Keratinocyte (primary cell): ENCODE data around the gene NEGR1. TPM values are rescaled to one million over a fixed set of nuclear protein-coding genes. Genes with fewer than 3 reads are reported as not detected.

Experiments used
- DNase-seq: peaks from one replicate; pipeline ENCODE4 v3.0.0-alpha.2; 2011; ENCODE audit warnings: low read depth, missing footprints, low spot score
- FAIRE-seq: peaks from 2 replicates; lab custom pipeline; 2011; peaks lifted over from hg19 to GRCh38; lab: Jason Lieb, UNC
- H2AFZ ChIP-seq: 2 replicates; pipeline ENCODE4 v1.6.0; 2012; ENCODE audit warnings: low read length, control low read depth, inconsistent platforms; ENCODE audit not compliant: control insufficient read depth
- H3K27ac ChIP-seq: 2 replicates; pipeline ENCODE4 v1.5.1; 2011; ENCODE audit warnings: low read length; ENCODE audit not compliant: control insufficient read depth, insufficient read depth
- H3K27me3 ChIP-seq: 3 replicates; pipeline ENCODE4 v1.6.0; 2011; ENCODE audit warnings: low read length; ENCODE audit not compliant: control insufficient read depth, insufficient read depth; ENCODE audit errors: extremely low read depth
- H3K36me3 ChIP-seq, 2 experiments: 2 replicates in 1 of 2; 3 replicates in 1 of 2; pipeline ENCODE4 v1.5.1; 2011; ENCODE audit warnings: low read length in 2 of 2, mild to moderate bottlenecking in 1 of 2; ENCODE audit not compliant: control insufficient read depth in 2 of 2, insufficient read depth in 2 of 2; ENCODE audit errors: extremely low read depth in 1 of 2
- H3K4me1 ChIP-seq: 3 replicates; pipeline ENCODE4 v1.5.1; 2011; ENCODE audit warnings: low read length; ENCODE audit not compliant: control insufficient read depth, insufficient read depth; ENCODE audit errors: extremely low read depth
- H3K4me2 ChIP-seq: 3 replicates; pipeline ENCODE4 v1.6.0; 2011; ENCODE audit warnings: low read depth, low read length; ENCODE audit not compliant: control insufficient read depth, insufficient read depth; ENCODE audit errors: extremely low read depth
- H3K4me3 ChIP-seq, 3 experiments: fragments of 200-600 bp in 1 of 3; sonication (generic) in 1 of 3; 2 replicates in 2 of 3; 3 replicates in 1 of 3; pipeline ENCODE4 v1.5.1; 2011 to 2016; ENCODE audit warnings: low read length in 3 of 3, mild to moderate bottlenecking in 3 of 3, control low read depth in 2 of 3, inconsistent platforms in 1 of 3, low read depth in 1 of 3, mixed read lengths in 1 of 3, mixed run types in 1 of 3, moderate library complexity in 1 of 3; ENCODE audit not compliant: control insufficient read depth in 2 of 3, insufficient read depth in 2 of 3; ENCODE audit errors: extremely low read depth in 1 of 3
- H3K79me2 ChIP-seq: 2 replicates; pipeline ENCODE4 v1.6.0; 2012; ENCODE audit warnings: low read length; ENCODE audit not compliant: control insufficient read depth, insufficient read depth
- H3K9ac ChIP-seq: 3 replicates; pipeline ENCODE4 v1.6.0; 2011; ENCODE audit warnings: low read length; ENCODE audit not compliant: control insufficient read depth, insufficient read depth; ENCODE audit errors: extremely low read depth
- H3K9me1 ChIP-seq: 3 replicates; pipeline ENCODE4 v1.6.0; 2011; ENCODE audit warnings: low read length; ENCODE audit not compliant: control insufficient read depth, insufficient read depth; ENCODE audit errors: extremely low read depth
- H3K9me3 ChIP-seq: 2 replicates; pipeline ENCODE4 v1.5.1; 2012; ENCODE audit warnings: low read depth, low read length; ENCODE audit not compliant: control insufficient read depth
- H4K20me1 ChIP-seq: 3 replicates; pipeline ENCODE4 v1.6.0; 2011; ENCODE audit warnings: low read length; ENCODE audit not compliant: control insufficient read depth, insufficient read depth; ENCODE audit errors: extremely low read depth
- CTCF ChIP-seq, 3 experiments: IDR thresholded peaks in 1 of 3; conservative IDR thresholded peaks in 1 of 3; optimal IDR thresholded peaks in 1 of 3; 2 replicates in 2 of 3; 3 replicates in 1 of 3; pipeline versions ENCODE3 to v1.5.1; 2011; ENCODE audit warnings: low read length in 3 of 3, mild to moderate bottlenecking in 3 of 3, moderate library complexity in 2 of 3, control low read depth in 1 of 3, inconsistent platforms in 1 of 3; ENCODE audit not compliant: insufficient read depth in 2 of 3; ENCODE audit errors: extremely low read depth in 1 of 3
- EZH2 ChIP-seq: IDR thresholded peaks from one replicate; pipeline ENCODE4 v1.6.1; 2012; ENCODE audit warnings: inconsistent platforms, mild to moderate bottlenecking, low read length, moderate library complexity
- dilution Hi-C: fragments of 300-500 bp; cut with MboI; formaldehyde crosslinking; loops from one replicate; pipeline ENCODE4 v1.7.0; 2020; ENCODE audit warnings: low sequenced_read_pairs; ENCODE audit not compliant: extremely low pct_ligation_motif_present
- polyA plus RNA-seq, 5 experiments: library from polyadenylated mRNA; depleted of rRNA in 3 of 5; stranded (reverse) in 3 of 5; stranded (forward) in 1 of 5; unstranded in 1 of 5; fragments of >200 nt; gene quantifications; 1 replicate in 1 of 5; 2 replicates in 3 of 5; 3 replicates in 1 of 5; pipeline versions ENCODE4 v1.2.1 to v1.2.3, GENCODE V29; 2011 to 2012; ENCODE audit warnings: missing spikeins in 2 of 5, low read depth in 1 of 5, low replicate concordance in 1 of 5

The NEGR1 gene
- polyA plus RNA-seq, 1 donor (not counting 4 experiments of a cell fraction or from before 2014, with no cell fraction given), result 1.6 TPM

GRCh38 chr1:71461416-71461815 is 820.9 kb downstream of the NEGR1 start:
- Histone ChIP-seq H3K9ac (no peak overlapping the region), H3K4me2 (no peak overlapping the region), H2AFZ (no peak overlapping the region), H3K9me1 (no peaks in the 10 kb centered on the region), H3K27ac (no peak overlapping the region), H4K20me1 (no peaks in the 10 kb centered on the region), H3K4me1 (no peaks in the 10 kb centered on the region), H3K4me3 (no peak overlapping the region), H3K9me3 (no peaks in the 10 kb centered on the region), H3K36me3 (no peaks in the 10 kb centered on the region), H3K27me3 (no peaks in the 10 kb centered on the region), H3K79me2 (no peaks in the 10 kb centered on the region)
- FAIRE-seq (no peak), DNase-seq (no peak)
- TF ChIP-seq CTCF (optimal IDR thresholded peaks at IDR 0.05 in 1 of 3, IDR thresholded peaks at IDR 0.05 in 1 of 3, conservative IDR thresholded peaks at IDR 0.05 in 1 of 3; ENCODE audit: extremely low read depth in 1 of 3, insufficient read depth in 2 of 3, low read length in 3 of 3) (no peak), EZH2 (no peak)
- dilution Hi-C loops, result no loop called here

GRCh38 chr1:71448444-71448843 is 833.9 kb downstream of the NEGR1 start:
- no peak for FAIRE-seq

More at GRCh38 chr1:71448444-71448843, 833.9 kb downstream of the NEGR1 start:
- no peaks in the 10 kb centered on the region for H4K20me1 ChIP-seq
- no peak overlapping the region for H2AFZ ChIP-seq
- TF ChIP-seq EZH2, result no peak
- no peak for TF ChIP-seq CTCF (optimal IDR thresholded peaks at IDR 0.05 in 1 of 3, IDR thresholded peaks at IDR 0.05 in 1 of 3, conservative IDR thresholded peaks at IDR 0.05 in 1 of 3; ENCODE audit: extremely low read depth in 1 of 3, insufficient read depth in 2 of 3, low read length in 3 of 3)
- dilution Hi-C loops, result no loop called here
- H3K4me2 ChIP-seq, result no peak overlapping the region
- no peak for DNase-seq
- H3K79me2 ChIP-seq, result no peaks in the 10 kb centered on the region
- H3K9me1 ChIP-seq, result no peaks in the 10 kb centered on the region
- H3K4me1 ChIP-seq, result no peaks in the 10 kb centered on the region
- H3K4me3 ChIP-seq, result no peak overlapping the region
- H3K9me3 ChIP-seq, result no peaks in the 10 kb centered on the region
- no peaks in the 10 kb centered on the region for H3K27me3 ChIP-seq
- H3K36me3 ChIP-seq, result no peaks in the 10 kb centered on the region
- H3K9ac ChIP-seq, result no peak overlapping the region
- no peak overlapping the region for H3K27ac ChIP-seq
